GM12892 (cell line): ENCODE measurements around the gene SPATA6L.

Experiments used
- POLR2A ChIP-seq: IDR thresholded peaks from 2 replicates; pipeline ENCODE4 v1.6.1; 2011; ENCODE audit warnings: low read depth, low read length, control low read depth
- POLR2AphosphoS5 ChIP-seq: IDR thresholded peaks from 2 replicates; pipeline ENCODE4 v1.6.1; 2011; ENCODE audit warnings: low read depth, low read length, control low read depth

DNA sequence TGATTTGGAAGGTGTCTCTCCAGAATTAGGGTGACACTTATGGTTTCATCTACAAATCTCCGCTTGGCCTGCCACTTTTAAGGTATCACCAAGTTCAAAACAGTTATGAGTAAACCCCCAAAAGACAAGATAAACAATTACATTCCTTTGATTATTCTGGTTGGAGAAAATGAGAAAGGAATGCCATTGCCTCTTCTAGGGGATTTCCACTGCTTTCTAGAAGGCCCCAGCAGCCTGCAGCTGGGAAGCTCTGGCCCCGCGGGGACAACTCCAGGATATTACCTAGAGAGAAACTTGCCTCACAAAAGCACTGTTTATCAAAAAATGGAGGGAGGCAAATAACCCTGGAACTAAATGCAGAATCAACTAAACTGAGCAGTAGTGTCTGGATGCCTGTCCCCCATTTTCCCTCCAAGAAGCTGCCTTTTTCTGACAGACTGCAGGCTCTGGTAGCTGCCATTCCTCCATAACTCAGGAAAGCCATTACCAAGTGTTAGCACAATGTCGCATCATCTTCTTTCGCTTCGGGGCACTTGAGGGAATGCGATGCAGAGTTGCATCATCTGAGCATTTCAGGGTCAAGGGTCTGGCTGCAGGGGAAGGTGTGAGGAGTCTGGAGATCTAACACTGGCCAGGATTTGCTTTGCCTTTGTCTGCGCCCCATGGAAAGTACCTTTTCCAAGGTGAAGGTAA, 75.7 kb downstream of the SPATA6L start:
- TF ChIP-seq POLR2A = no peak
- TF ChIP-seq POLR2AphosphoS5 = no peak
